ENCODE results near the gene ABL1. TPM values are rescaled to one million over a fixed set of nuclear protein-coding genes. Genes with fewer than 3 reads are reported as not detected.

Gene ABL1
- total and polyA plus RNA-seq, 2 of the 13 experiments (the other 11 are each of a cell fraction or from before 2014, with no cell fraction given), result 10.8 to 20.4 TPM

DNA sequence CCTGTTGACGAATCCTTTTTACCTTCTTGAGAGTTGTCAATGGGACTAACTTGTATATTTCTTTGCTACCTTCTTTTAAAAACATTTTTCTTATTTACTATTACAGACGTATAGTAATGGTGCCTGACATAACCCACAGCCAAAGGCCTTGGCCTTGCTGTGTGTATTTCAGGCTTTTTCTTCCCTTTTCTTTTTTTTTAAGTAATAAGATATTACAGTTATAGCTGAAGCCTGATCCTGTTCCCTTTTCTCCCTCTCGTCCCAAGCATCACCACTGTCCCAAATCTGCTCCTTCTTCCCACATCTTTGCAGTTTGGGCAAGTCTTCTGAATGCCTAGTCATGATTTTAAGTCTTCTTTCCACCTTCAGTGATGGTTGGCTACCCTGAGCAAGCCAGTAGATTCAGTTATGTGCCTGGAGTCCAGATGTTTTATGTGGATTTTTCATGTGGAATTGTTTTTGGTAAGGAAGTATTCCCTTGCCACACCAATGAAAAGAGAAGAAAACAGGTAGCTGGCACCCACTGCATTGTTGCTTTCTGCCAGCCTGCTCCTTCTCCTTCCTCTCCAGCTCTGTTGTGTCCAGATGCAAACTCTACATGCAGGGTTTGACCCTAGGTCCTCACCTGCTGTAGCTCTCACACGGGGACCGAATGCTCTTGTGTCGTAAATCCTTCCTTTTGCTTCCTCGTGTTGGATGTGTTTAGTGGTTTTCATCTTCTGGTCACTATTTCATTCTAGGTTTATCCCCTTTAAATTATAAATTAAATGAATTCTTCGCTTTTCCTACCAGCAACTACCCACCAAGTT is 26.5 kb downstream of the ABL1 start (continued):
- TF ChIP-seq, protein P1, sequence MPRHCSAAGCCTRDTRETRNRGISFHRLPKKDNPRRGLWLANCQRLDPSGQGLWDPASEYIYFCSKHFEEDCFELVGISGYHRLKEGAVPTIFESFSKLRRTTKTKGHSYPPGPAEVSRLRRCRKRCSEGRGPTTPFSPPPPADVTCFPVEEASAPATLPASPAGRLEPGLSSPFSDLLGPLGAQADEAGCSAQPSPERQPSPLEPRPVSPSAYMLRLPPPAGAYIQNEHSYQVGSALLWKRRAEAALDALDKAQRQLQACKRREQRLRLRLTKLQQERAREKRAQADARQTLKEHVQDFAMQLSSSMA (CRISPR knock-in tag; IDR thresholded peaks at IDR 0.05), result no peak
- TF ChIP-seq WIZ (CRISPR knock-in tag; IDR thresholded peaks at IDR 0.05), result no peak
- TF ChIP-seq CENPT (CRISPR knock-in tag; IDR thresholded peaks at IDR 0.05; ENCODE audit: low read depth), result no peak
- TF ChIP-seq MEIS2 (CRISPR knock-in tag; IDR thresholded peaks at IDR 0.05), result no peak

DNA sequence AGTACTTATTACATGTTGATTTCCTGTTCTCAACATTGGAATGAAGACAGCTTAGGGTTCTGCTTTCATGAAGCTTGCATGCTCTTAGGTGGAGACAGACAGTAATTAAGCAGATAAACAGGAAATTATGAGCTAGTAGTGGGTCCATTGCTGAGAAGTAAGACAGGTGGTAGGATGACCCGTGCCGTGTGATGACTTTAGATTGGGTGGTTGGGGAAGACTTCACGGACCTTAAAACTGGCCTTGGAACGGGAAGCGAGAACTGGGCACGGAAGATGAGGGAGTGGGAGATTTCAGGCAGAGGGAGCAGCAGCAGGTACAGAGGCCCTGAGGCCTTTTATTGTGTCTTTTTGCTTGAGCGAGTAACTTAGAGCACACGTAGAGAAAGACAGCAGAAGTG is 27.2 kb downstream of the ABL1 start:
- over 99% methylated on average over 8 of the region's 8 CpGs for WGBS (ENCODE audit: low lambda C conversion rate)
- peaks cover 19 to 68% of the 10 kb centered on the region in 2 experiments for H3K36me3 ChIP-seq (replicated peaks in 1 of 2; ENCODE audit: control insufficient read depth in 1 of 2, insufficient read depth in 2 of 2, low read length in 2 of 2)
- peaks cover 6% of the 10 kb centered on the region for H3K4me1 ChIP-seq (ENCODE audit: insufficient read depth, low read length)
- H3K9ac ChIP-seq (ENCODE audit: insufficient read depth, low read depth, low read length), result no peak overlapping the region
- no peak overlapping the region for H3K4me2 ChIP-seq (ENCODE audit: low read depth, low read length)
- no peaks in the 10 kb centered on the region for H3K9me3 ChIP-seq (ENCODE audit: low read length)
- intact Hi-C loops (cut with micrococcal nuclease; ENCODE audit: unreplicated experiment), result no loop called here
- DNase-seq (ENCODE audit: low spot score) (no peak), ATAC-seq (no peak), FAIRE-seq (no peak)
- no peak overlapping the region for H3K27ac ChIP-seq (ENCODE audit: extremely low read length, insufficient read depth, low read length)
- no peak overlapping the region for H2AFZ ChIP-seq (ENCODE audit: low read length)
- ChIA-PET CTCF (ENCODE audit: low intra/inter-chr PET ratio, low total read pairs) (no interaction called here), POLR2A (no interaction called here)
- H3K79me2 ChIP-seq (ENCODE audit: insufficient read depth, low read length), result no peaks in the 10 kb centered on the region
- no TSS peak for BruUV-seq (replicated peaks)
- in situ Hi-C loops (cut with HindIII; ENCODE audit: extremely low pct_ligation_motif_present, low pct_unique_long_range_greater_than_20kb), result loop anchor here (5.0 kb wide), 2 partner anchors 90 to 150 kb away; no protein-coding TSS in a partner anchor
- H4K20me1 ChIP-seq (ENCODE audit: insufficient read depth, low read length), result peaks cover 16% of the 10 kb centered on the region
- H3K4me3 ChIP-seq (replicated peaks in 1 of 3; ENCODE audit: insufficient read depth in 1 of 3, low read depth in 2 of 3, low read length in 3 of 3), result no peak overlapping the region
- no peaks in the 10 kb centered on the region for H3K27me3 ChIP-seq (ENCODE audit: control insufficient read depth in 1 of 2, insufficient read depth in 2 of 2, low read length in 2 of 2)
- TF ChIP-seq, protein P2, sequence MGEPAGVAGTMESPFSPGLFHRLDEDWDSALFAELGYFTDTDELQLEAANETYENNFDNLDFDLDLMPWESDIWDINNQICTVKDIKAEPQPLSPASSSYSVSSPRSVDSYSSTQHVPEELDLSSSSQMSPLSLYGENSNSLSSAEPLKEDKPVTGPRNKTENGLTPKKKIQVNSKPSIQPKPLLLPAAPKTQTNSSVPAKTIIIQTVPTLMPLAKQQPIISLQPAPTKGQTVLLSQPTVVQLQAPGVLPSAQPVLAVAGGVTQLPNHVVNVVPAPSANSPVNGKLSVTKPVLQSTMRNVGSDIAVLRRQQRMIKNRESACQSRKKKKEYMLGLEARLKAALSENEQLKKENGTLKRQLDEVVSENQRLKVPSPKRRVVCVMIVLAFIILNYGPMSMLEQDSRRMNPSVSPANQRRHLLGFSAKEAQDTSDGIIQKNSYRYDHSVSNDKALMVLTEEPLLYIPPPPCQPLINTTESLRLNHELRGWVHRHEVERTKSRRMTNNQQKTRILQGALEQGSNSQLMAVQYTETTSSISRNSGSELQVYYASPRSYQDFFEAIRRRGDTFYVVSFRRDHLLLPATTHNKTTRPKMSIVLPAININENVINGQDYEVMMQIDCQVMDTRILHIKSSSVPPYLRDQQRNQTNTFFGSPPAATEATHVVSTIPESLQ (CRISPR knock-in tag; conservative IDR thresholded peaks at IDR 0.05), result no peak
- TF ChIP-seq ZNF124 (CRISPR knock-in tag; IDR thresholded peaks at IDR 0.05), result no peak
- TF ChIP-seq, protein P3, sequence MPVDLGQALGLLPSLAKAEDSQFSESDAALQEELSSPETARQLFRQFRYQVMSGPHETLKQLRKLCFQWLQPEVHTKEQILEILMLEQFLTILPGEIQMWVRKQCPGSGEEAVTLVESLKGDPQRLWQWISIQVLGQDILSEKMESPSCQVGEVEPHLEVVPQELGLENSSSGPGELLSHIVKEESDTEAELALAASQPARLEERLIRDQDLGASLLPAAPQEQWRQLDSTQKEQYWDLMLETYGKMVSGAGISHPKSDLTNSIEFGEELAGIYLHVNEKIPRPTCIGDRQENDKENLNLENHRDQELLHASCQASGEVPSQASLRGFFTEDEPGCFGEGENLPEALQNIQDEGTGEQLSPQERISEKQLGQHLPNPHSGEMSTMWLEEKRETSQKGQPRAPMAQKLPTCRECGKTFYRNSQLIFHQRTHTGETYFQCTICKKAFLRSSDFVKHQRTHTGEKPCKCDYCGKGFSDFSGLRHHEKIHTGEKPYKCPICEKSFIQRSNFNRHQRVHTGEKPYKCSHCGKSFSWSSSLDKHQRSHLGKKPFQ (CRISPR knock-in tag; IDR thresholded peaks at IDR 0.05; ENCODE audit: insufficient replicate concordance), result no peak
- no peak for TF ChIP-seq KLF9 (CRISPR knock-in tag; IDR thresholded peaks at IDR 0.05; ENCODE audit: low read depth)
- TF ChIP-seq PHF5A (CRISPR knock-in tag; IDR thresholded peaks at IDR 0.05; ENCODE audit: low read depth, unreplicated experiment), result no peak
- TF ChIP-seq SP1 (IDR thresholded peaks at IDR 0.05), result no peak
- TF ChIP-seq SP1 (CRISPR knock-in tag; IDR thresholded peaks at IDR 0.05), result no peak

Measured in HepG2 (cell line).